Cardiac muscle cell (in vitro differentiated cells and primary cell): ENCODE data around the gene PER2. TPM values are rescaled to one million over a fixed set of nuclear protein-coding genes. Genes with fewer than 3 reads are reported as not detected.

Experiments
- DNase-seq, 2 donors: peaks; one replicate each; pipeline versions ENCODE4 v3.0.0 to v3.0.0-alpha.2; 2010 to 2017; ENCODE audit warnings: low read depth in 1 of 2, low spot score in 1 of 2
- H3K27ac ChIP-seq: fragments of 200-600 bp; sonication (generic); 2 replicates; pipeline ENCODE4 v1.5.1; 2016
- H3K27me3 ChIP-seq: fragments of 200-600 bp; sonication (generic); 2 replicates; pipeline ENCODE4 v1.6.0; 2016; ENCODE audit warnings: control low read depth
- H3K36me3 ChIP-seq: fragments of 200-600 bp; sonication (generic); 2 replicates; pipeline ENCODE4 v1.5.1; 2016; ENCODE audit warnings: control low read depth
- H3K4me1 ChIP-seq: fragments of 200-600 bp; sonication (generic); 2 replicates; pipeline ENCODE4 v1.8.1; 2017; ENCODE audit warnings: low read depth, mild to moderate bottlenecking, mixed run types
- H3K4me3 ChIP-seq: fragments of 200-600 bp; sonication (generic); 2 replicates; pipeline ENCODE4 v1.5.1; 2016; ENCODE audit warnings: mild to moderate bottlenecking
- H3K9me3 ChIP-seq: fragments of 200-600 bp; sonication (generic); 2 replicates; pipeline ENCODE4 v1.5.1; 2017; ENCODE audit warnings: low read depth, mild to moderate bottlenecking, control low read depth
- polyA plus RNA-seq: library from polyadenylated mRNA; unstranded; fragments of >200 nt; fragmentation: Nextera tagmentation; extraction: Ambion mirVana; gene quantifications from 2 replicates; pipeline ENCODE4 v1.2.1, GENCODE V29; 2016
- total RNA-seq: library from RNA; depleted of rRNA; stranded (reverse); fragments of >200 nt; gene quantifications from 2 replicates; pipeline ENCODE4 v1.2.3, GENCODE V29; 2016
- TF ChIP-seq, protein P1 (sequence below): IDR thresholded peaks from 2 replicates; pipeline ENCODE4 v1.5.1; 2012; ENCODE audit warnings: low read depth, mild to moderate bottlenecking, low read length

Gene PER2
- total and polyA plus RNA-seq, 2 experiments from 2014 or later, result 1.4 to 3.9 TPM

DNA sequence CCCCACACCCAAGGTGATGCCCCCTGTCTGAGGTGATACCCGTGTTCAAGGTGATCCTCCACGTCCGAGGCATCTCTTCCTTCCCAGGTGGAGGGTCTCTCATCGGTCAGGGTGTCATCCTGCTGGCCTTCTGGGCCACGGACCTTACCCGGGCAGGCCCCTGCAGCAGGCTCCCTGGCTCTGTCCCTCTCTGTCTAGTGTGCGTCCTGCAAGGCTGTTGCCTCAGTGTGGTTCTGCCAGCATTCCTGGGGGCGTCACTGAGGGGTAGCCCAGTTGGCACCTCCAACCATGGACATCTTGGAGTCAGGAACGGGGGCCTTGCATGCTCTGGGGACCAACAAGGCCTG is 5.6 kb upstream of the PER2 start:
- Histone ChIP-seq H3K27ac (no peak overlapping the region), H3K4me1 (peaks cover 11% of the 10 kb centered on the region), H3K27me3 (peaks cover 4% of the 10 kb centered on the region), H3K36me3 (no peaks in the 10 kb centered on the region), H3K4me3 (no peak overlapping the region), H3K9me3 (no peaks in the 10 kb centered on the region)
- no peak for DNase-seq
- TF ChIP-seq, protein P1, sequence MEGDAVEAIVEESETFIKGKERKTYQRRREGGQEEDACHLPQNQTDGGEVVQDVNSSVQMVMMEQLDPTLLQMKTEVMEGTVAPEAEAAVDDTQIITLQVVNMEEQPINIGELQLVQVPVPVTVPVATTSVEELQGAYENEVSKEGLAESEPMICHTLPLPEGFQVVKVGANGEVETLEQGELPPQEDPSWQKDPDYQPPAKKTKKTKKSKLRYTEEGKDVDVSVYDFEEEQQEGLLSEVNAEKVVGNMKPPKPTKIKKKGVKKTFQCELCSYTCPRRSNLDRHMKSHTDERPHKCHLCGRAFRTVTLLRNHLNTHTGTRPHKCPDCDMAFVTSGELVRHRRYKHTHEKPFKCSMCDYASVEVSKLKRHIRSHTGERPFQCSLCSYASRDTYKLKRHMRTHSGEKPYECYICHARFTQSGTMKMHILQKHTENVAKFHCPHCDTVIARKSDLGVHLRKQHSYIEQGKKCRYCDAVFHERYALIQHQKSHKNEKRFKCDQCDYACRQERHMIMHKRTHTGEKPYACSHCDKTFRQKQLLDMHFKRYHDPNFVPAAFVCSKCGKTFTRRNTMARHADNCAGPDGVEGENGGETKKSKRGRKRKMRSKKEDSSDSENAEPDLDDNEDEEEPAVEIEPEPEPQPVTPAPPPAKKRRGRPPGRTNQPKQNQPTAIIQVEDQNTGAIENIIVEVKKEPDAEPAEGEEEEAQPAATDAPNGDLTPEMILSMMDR, result no peak

DNA sequence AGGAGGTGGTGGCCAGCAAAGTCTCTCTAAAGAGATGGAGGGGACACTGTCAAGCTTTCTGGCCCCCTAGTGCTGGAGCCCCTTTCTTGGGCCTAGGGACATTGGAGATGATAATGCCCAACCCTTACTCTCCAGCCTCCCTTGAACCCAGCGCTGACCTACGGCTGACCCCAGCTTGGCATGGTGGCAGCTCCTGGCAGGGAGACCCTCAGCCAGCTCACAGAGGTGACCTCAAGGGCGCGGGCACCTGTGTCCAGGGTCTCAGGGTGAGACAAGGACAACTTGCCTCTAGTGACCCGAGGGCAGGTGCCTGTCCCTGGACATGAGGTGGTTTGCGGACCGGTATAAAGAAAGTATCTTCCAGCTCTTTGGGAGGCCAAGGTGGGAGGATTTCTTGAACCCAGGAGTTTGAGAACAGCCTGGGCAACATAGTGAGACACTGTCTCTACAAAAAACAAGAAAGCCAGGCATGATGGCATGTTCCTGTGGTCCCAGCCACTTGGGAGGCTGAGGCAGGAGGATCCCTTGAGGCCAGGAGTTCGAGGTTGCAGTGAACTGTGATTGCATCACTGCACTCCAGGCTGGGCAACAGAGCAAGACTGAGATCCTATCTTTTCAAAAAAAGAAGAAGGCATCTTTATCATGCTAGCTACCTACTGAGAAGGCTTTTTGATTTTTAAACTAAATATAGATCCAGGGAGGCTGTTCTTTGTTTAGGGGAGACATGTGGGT is 3.3 kb upstream of the PER2 start:
- Histone ChIP-seq H3K27ac (no peak overlapping the region), H3K4me1 (peaks cover 11% of the 10 kb centered on the region), H3K9me3 (no peaks in the 10 kb centered on the region), H3K36me3 (no peaks in the 10 kb centered on the region), H3K27me3 (peaks cover 4% of the 10 kb centered on the region), H3K4me3 (no peak overlapping the region)
- DNase-seq, result no peak
- TF ChIP-seq, protein P1, result no peak

DNA sequence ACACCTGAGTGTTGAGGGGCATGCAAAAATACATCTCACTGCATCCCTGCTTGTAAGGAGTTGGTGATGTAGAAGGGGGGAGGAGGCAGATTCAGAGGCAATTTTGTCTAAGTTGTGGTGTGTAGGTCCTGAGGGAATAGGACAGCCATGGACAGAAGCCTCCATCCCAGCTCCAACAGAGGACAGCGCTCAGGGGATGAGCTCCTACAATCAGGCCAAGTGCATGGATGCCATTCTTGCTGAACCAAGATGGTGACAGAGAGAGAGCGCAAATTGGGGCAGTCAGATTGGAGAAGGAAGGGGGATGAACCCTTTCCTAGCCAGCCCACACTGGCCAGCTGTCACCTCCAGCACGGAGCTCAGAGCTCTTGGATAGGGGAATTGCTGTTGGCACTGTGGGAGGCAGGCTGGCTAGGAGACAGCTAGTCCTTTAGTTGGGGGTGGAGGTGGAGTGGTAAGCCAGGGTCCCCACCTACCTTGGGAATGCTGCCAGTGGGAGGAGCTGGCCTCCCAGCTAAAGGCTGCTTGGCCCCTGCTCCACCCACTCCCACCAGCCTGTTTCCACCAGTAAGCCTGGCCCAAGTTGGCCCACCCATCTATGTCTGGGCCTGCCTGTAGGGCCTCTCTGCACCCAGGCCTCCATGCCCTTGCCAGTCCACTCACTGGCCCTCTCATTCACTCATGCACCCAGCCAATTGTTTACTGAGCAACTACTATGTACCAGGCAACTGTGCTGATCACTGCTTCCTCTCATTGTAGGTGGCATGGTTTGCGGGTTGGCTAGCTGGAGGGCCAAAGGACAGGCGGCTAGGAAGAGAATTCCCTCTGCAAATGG is 2.5 kb upstream of the PER2 start:
- Histone ChIP-seq H3K27me3 (peaks cover 4% of the 10 kb centered on the region), H3K4me3 (no peak overlapping the region), H3K9me3 (no peaks in the 10 kb centered on the region), H3K27ac (no peak overlapping the region), H3K4me1 (peaks cover 11% of the 10 kb centered on the region), H3K36me3 (no peaks in the 10 kb centered on the region)
- TF ChIP-seq, protein P1, result no peak
- no peak for DNase-seq

DNA sequence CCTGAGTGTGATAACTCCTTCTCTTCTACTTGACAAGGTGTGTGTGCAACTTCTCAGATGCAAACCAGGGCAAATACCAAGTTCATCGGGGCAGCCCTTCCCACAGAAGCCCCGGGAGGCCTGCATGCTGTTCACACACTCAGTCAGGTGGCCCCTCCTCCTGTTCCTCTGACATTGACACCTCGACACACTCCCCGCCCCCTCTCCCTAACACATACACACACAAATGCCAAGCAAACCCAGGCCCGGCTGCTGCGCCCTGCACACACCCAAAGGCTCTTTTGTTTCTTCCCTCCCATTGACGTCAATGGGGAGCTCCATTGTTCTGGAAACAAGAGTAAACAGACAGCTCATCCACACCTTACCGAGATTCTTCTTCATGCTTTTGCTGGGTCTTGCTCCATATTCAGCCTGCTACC is 1.7 kb upstream of the PER2 start:
- Histone ChIP-seq H3K27ac (peak overlapping the region; percentile 7), H3K4me3 (no peak overlapping the region), H3K36me3 (no peaks in the 10 kb centered on the region), H3K27me3 (peaks cover 4% of the 10 kb centered on the region), H3K9me3 (no peaks in the 10 kb centered on the region), H3K4me1 (peaks cover 11% of the 10 kb centered on the region)
- TF ChIP-seq, protein P1, result no peak
- DNase-seq, result peak; percentile 58 to 62

DNA sequence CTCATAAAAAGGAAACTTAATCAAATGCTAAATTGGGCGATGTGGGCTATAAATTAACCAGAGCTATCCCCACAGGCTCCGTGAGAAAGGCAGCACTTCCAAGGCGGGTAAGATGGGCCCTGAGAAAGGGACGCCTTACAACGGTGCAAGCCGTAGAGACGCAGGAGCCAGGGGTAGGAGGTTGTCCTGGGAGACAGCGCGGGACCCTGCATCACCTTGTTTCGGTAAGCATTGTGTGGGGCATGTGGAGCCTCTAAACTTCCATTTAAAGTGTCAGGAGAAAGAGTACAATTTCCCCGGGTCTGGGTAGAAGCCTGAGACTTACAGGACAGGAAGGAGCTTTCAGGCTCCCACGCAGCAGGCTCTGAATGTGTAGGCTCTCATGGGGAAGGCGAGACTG is 1.2 kb upstream of the PER2 start:
- Histone ChIP-seq H3K4me3 (peak overlapping the region; percentile 50), H3K4me1 (peaks cover 11% of the 10 kb centered on the region), H3K27me3 (peaks cover under 1% of the 10 kb centered on the region), H3K9me3 (no peaks in the 10 kb centered on the region), H3K36me3 (no peaks in the 10 kb centered on the region), H3K27ac (peak overlapping the region; percentile 7)
- DNase-seq, result peak in 1 of 2 donors; percentile 8
- TF ChIP-seq, protein P1, result no peak
